Subcutaneous adipose tissue (tissue), 4 donors: Measurements from ENCODE around the gene MOV10. TPM values are rescaled to one million over a fixed set of nuclear protein-coding genes. Genes with fewer than 3 reads are reported as not detected.

Source experiments
- CTCF ChIP-seq: fragments of 450-650 bp; IDR thresholded peaks from one replicate; pipeline ENCODE4 v1.5.1; 2016; ENCODE audit warnings: low read depth, mild to moderate bottlenecking, control low read depth, antibody characterized with exemption, moderate library complexity
- total RNA-seq, 4 donors: library from RNA; depleted of rRNA; stranded (reverse); fragments of >200 nt; gene quantifications; one replicate each; pipeline ENCODE4 v1.1.0, GENCODE V29; 2016

Gene MOV10
- total RNA-seq, 4 donors from 2014 or later = 11.6 to 51.6 (median 21.7) TPM

DNA sequence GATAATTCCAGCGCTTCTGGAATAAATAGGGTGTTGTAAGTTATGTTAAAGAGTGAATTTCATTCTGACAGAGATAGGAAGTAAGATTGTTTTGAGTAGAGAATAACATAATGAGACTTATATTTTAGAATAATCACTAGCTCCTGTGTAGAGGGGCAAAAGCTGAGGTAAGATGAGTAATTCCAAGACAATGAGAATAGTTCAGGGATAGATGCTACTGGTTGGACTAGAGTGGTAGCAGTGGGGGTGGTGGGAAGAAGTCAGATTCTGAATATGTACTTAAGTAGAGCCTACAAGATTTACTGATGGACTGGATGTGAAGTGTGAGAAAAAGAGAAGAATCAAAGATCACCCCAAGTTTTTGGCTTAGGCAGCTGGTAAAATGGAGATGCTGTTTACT is 23.3 kb upstream of the MOV10 start:
- TF ChIP-seq CTCF = no peak

- TF ChIP-seq CTCF = no peak
Observed at GRCh38 chr1:112665857-112666256, 8.6 kb upstream of the MOV10 start.

DNA sequence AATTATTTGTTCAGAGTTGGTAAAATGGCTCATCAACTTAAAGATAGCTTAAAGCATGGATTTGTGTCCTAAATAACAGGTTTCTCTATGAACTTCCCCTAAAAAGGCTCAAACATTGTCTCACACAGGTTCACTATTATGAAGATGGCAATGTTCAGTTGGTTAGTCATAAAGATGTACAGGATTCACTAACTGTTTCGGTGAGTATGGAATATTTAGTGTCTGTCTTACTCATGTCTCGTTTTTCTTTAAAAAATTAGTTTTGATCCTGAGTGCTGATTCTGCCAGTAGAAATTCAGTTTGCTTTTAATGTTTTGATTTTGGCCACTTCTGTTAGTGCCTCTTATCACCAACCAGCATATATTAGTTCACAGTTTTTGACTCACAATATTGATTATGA is 7.5 kb upstream of the MOV10 start:
- no peak for TF ChIP-seq CTCF

DNA sequence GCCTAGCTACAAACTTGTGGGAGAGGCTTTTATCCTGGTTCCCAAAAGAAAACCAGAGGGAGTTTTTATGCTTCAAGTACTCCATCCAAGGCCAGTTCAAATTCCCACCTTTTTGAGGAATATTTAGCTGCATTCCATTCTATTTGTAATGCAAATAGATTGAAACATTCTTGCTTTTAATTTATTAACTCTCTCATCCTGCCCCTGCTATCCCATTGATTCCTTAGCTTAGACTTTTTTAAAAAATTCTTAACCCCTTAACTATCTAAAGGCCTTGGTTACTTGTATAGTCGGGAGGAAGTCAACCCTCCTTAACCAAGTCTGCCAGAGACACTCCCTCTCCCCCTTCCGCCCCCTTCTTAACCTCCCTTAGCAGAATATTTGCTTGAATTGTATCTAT is 2.5 kb upstream of the MOV10 start:
- TF ChIP-seq CTCF = no peak

GRCh38 chr1:112672842-112673241 is 1.6 kb upstream of the MOV10 start:
- no peak for TF ChIP-seq CTCF

DNA sequence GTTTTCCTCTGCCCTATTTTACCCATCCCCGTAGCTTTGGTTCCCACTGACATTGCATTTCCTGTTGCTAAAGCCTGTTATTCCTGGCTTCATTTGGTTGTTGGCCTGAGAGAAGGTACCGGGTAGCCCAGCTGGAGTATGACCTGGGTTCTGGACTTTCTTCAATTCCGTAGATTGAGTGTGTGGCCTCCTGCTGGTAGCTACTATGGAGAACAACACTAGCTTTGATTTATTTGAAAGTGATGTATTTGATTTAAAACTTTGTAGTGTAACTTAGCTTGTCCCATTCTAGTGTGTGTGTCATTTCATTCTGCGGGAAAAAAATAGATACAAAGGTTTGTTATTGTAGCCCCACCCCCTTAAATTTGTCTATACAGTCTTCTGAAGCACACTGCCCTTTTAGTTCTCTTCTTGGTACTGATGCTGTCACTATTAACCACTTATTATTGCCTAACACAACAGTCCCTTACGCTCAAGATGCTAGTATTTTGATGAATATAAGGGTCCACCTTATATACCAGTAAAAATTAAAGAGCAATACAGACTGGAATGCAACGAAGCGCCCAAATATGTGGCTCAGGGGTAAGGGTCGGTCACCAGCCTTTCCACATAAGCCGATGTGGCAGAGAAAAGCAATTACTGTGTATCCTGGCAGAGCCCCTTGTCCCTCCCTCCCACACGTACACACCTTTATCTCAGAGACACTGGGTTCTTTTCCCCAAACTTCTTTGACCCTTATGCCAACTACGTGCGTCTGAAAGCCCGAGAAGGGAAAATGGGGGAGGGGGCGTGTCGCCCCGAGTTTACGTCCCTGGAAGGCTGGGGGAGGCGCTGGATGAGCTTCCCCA is 643 bp upstream of the MOV10 start:
- no peak for TF ChIP-seq CTCF

GRCh38 chr1:112674986-112675727 is 698 bp downstream of the MOV10 start:
- no peak for TF ChIP-seq CTCF
